IPS-15b (cell line): ENCODE data around the gene GNG7.
"Not testable (repeated sequence)": the region's sequence is repeated elsewhere in the genome, so short reads cannot be mapped to it uniquely, and the experiment has no call there.

Experiments
- H3K27me3 ChIP-seq: one replicate; pipeline ENCODE4 v1.6.1; 2013; ENCODE audit warnings: low read length; ENCODE audit not compliant: control insufficient read depth, insufficient read depth
- H3K36me3 ChIP-seq: one replicate; pipeline ENCODE4 v1.6.1; 2013; ENCODE audit warnings: low read length; ENCODE audit not compliant: control insufficient read depth, insufficient read depth
- H3K4me1 ChIP-seq: one replicate; pipeline ENCODE4 v1.6.1; 2013; ENCODE audit warnings: mild to moderate bottlenecking, low read length; ENCODE audit not compliant: control insufficient read depth, insufficient read depth
- H3K4me3 ChIP-seq: one replicate; pipeline ENCODE4 v1.5.1; 2013; ENCODE audit warnings: low read depth, low read length
- H3K9ac ChIP-seq: one replicate; pipeline ENCODE4 v1.6.1; 2013; ENCODE audit warnings: low read depth, mild to moderate bottlenecking, low read length
- H3K9me3 ChIP-seq: one replicate; pipeline ENCODE4 v1.6.1; 2013; ENCODE audit warnings: mild to moderate bottlenecking, low read length; ENCODE audit not compliant: control insufficient read depth, insufficient read depth

The GNG7 gene

GRCh38 chr19:2561895-2562294 is 140.6 kb downstream of the GNG7 start:
- H3K9ac ChIP-seq = no peak overlapping the region
- H3K4me3 ChIP-seq = no peak overlapping the region
- peaks cover 2% of the 10 kb centered on the region for H3K36me3 ChIP-seq
- no peaks in the 10 kb centered on the region for H3K4me1 ChIP-seq
- H3K9me3 ChIP-seq = no peaks in the 10 kb centered on the region
- H3K27me3 ChIP-seq = no peaks in the 10 kb centered on the region

- no peaks in the 10 kb centered on the region for H3K4me1 ChIP-seq
- no peaks in the 10 kb centered on the region for H3K9me3 ChIP-seq
- no peak overlapping the region for H3K4me3 ChIP-seq
- H3K27me3 ChIP-seq = no peaks in the 10 kb centered on the region
- H3K36me3 ChIP-seq = peaks cover 2% of the 10 kb centered on the region
- no peak overlapping the region for H3K9ac ChIP-seq
Observed at GRCh38 chr19:2561221-2561620, 141.3 kb downstream of the GNG7 start.

- no peak overlapping the region for H3K4me3 ChIP-seq
- H3K27me3 ChIP-seq = no peaks in the 10 kb centered on the region
- peaks cover 2% of the 10 kb centered on the region for H3K36me3 ChIP-seq
- no peaks in the 10 kb centered on the region for H3K4me1 ChIP-seq
- peak overlapping the region; percentile 24 for H3K9ac ChIP-seq
- no peaks in the 10 kb centered on the region for H3K9me3 ChIP-seq
Observed at GRCh38 chr19:2560369-2560768, 142.1 kb downstream of the GNG7 start.

GRCh38 chr19:2558543-2558942 is 144.0 kb downstream of the GNG7 start:
- Histone ChIP-seq H3K36me3 (peaks cover 2% of the 10 kb centered on the region), H3K27me3 (no peaks in the 10 kb centered on the region), H3K9ac (no peak overlapping the region), H3K4me1 (no peaks in the 10 kb centered on the region), H3K4me3 (no peak overlapping the region), H3K9me3 (no peaks in the 10 kb centered on the region)

GRCh38 chr19:2558131-2558530 is 144.4 kb downstream of the GNG7 start:
- H3K9me3 ChIP-seq, H3K36me3 ChIP-seq, H3K9ac ChIP-seq, H3K27me3 ChIP-seq, H3K4me3 ChIP-seq, H3K4me1 ChIP-seq: not testable (repeated sequence)

GRCh38 chr19:2557093-2557440 is 145.4 kb downstream of the GNG7 start:
- Histone ChIP-seq H3K4me3 (no peak overlapping the region), H3K27me3 (no peaks in the 10 kb centered on the region), H3K4me1 (no peaks in the 10 kb centered on the region), H3K9me3 (no peaks in the 10 kb centered on the region), H3K36me3 (peaks cover 2% of the 10 kb centered on the region), H3K9ac (no peak overlapping the region)

GRCh38 chr19:2556221-2557092 is 146.0 kb downstream of the GNG7 start:
- Histone ChIP-seq H3K36me3 (peaks cover 2% of the 10 kb centered on the region), H3K9ac (no peak overlapping the region), H3K4me3 (no peak overlapping the region), H3K27me3 (no peaks in the 10 kb centered on the region), H3K9me3 (no peaks in the 10 kb centered on the region), H3K4me1 (no peaks in the 10 kb centered on the region)

- H3K4me1 ChIP-seq = no peaks in the 10 kb centered on the region
- H3K9me3 ChIP-seq = no peaks in the 10 kb centered on the region
- H3K4me3 ChIP-seq = no peak overlapping the region
- H3K9ac ChIP-seq = no peak overlapping the region
- H3K36me3 ChIP-seq = peaks cover 2% of the 10 kb centered on the region
- H3K27me3 ChIP-seq = no peaks in the 10 kb centered on the region
Observed at GRCh38 chr19:2555422-2556220, 146.9 kb downstream of the GNG7 start.

- Histone ChIP-seq H3K4me3 (no peak overlapping the region), H3K9me3 (no peaks in the 10 kb centered on the region), H3K27me3 (no peaks in the 10 kb centered on the region), H3K4me1 (no peaks in the 10 kb centered on the region), H3K36me3 (peaks cover 2% of the 10 kb centered on the region), H3K9ac (no peak overlapping the region)
Observed at GRCh38 chr19:2554856-2555255, 147.6 kb downstream of the GNG7 start.

- H3K9me3 ChIP-seq = no peaks in the 10 kb centered on the region
- H3K27me3 ChIP-seq = no peaks in the 10 kb centered on the region
- H3K4me1 ChIP-seq = no peaks in the 10 kb centered on the region
- H3K36me3 ChIP-seq = peaks cover 2% of the 10 kb centered on the region
- H3K9ac ChIP-seq = no peak overlapping the region
- H3K4me3 ChIP-seq = no peak overlapping the region
Observed at GRCh38 chr19:2553510-2553909, 149.0 kb downstream of the GNG7 start.

GRCh38 chr19:2552859-2553258 is 149.6 kb downstream of the GNG7 start:
- H3K4me1 ChIP-seq = no peaks in the 10 kb centered on the region
- no peak overlapping the region for H3K4me3 ChIP-seq
- H3K36me3 ChIP-seq = peaks cover 2% of the 10 kb centered on the region
- no peaks in the 10 kb centered on the region for H3K27me3 ChIP-seq
- no peaks in the 10 kb centered on the region for H3K9me3 ChIP-seq
- no peak overlapping the region for H3K9ac ChIP-seq

GRCh38 chr19:2551864-2552185 is 150.7 kb downstream of the GNG7 start:
- H3K9ac ChIP-seq = no peak overlapping the region
- H3K4me3 ChIP-seq = no peak overlapping the region
- H3K4me1 ChIP-seq = no peaks in the 10 kb centered on the region
- no peaks in the 10 kb centered on the region for H3K9me3 ChIP-seq
- H3K27me3 ChIP-seq = no peaks in the 10 kb centered on the region
- no peaks in the 10 kb centered on the region for H3K36me3 ChIP-seq
